G401 (cell line): ENCODE data around the gene MLYCD. TPM values are rescaled to one million over a fixed set of nuclear protein-coding genes. Genes with fewer than 3 reads are reported as not detected.

ENCODE experiments used
- DNase-seq: peaks from one replicate; pipeline ENCODE4 v3.0.0-alpha.2; 2015; ENCODE audit warnings: low spot score
- in situ Hi-C: cut with HindIII; loops from 2 replicates; pipeline ENCODE4 v1.10.0; 2016; ENCODE audit warnings: low sequenced_read_pairs, mixed read lengths
- total RNA-seq: library from RNA; depleted of rRNA; stranded (reverse); fragments of >200 nt; shearing (Covaris generic); gene quantifications from 2 replicates; pipeline ENCODE4 v1.2.3, GENCODE V29; 2014

The MLYCD gene
- total RNA-seq, 1 experiment from 2014 or later, result 3.6 TPM

DNA sequence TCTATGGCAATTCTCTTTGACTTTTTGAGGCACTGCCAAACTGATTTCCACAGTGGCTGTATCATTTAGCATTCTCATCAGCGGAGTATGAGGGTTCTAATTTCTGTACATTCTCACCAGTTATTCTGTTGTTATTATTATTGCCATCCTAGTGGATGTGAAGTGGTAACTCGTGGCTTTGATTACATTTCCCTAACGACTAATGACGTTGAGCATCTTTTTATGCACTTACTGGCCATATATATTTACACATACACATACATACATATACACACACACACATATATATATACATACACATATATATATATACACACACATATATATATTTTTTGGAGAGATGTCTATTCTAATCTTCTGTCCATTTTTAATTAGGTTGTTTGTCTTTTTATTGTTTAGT lies 3.7 kb upstream of the MLYCD start:
- DNase-seq, result no peak

DNA sequence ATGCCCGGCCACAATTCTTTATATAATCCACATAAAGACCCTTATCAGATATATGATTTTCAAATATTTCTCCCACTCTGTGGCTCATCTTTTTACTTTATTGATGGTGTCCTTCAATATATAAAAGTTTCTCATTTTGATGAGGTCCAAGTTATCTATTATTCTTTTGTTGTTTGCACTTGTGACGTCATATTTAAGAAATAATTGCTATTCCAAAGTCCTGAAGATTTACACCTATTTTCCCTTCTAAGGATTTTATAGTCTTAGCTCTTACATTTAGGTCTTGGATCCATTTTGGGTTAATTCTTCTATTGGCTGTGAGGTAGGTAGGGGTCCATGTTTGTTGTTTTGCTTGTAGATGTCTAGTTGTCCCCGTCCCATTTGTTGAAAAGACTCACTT lies 3.0 kb upstream of the MLYCD start:
- DNase-seq, result no peak
- in situ Hi-C loops, result no loop called here

More for the DNA sequence above, 3.7 kb upstream of the MLYCD start:
- in situ Hi-C loops, result no loop called here

DNA sequence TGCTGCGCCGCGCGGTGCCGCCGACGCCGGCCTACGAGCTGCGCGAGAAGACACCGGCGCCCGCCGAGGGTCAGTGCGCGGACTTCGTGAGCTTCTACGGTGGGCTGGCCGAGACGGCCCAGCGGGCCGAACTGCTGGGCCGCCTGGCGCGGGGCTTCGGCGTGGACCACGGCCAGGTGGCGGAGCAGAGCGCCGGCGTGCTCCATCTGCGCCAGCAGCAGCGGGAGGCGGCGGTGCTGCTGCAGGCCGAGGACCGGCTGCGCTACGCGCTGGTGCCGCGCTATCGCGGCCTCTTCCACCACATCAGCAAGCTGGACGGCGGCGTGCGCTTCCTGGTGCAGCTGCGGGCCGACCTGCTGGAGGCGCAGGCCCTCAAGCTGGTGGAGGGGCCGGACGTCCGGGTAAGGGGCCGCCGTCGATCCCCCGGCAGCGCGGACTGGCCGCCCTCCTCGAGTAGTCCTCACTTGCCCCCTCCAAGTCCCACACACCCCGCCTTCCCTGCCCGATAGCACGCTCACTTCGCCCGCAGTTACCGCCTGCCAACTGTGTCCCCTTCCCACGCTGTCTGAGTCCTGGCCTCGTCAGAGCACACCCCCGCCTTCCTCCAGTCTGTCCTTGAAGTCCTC lies 470 bp downstream of the MLYCD start:
- peak; percentile 33 for DNase-seq
- in situ Hi-C loops, result no loop called here

GRCh38 chr16:83899978-83900377 lies 1.1 kb downstream of the MLYCD start:
- in situ Hi-C loops, result no loop called here
- peak; percentile 17 for DNase-seq

DNA sequence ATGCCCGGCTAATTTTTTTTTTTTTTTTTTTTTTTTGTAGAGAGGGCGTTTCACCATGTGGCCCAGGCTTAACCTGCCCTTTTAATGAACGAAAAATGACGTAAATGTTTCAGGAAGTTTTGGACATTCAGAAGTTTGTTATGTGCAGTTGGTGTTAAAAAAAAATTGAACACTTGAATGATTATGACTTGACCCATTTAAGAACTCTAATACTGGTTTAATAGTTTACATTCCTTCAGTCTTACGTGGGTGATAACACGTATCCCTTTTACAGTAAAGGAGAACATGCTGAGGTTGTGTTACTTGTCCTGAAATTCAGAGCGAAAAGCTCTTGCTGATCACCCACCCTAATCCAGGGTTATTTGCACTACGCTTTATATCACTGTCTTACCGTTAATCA lies 1.7 kb downstream of the MLYCD start:
- in situ Hi-C loops, result no loop called here
- no peak for DNase-seq

DNA sequence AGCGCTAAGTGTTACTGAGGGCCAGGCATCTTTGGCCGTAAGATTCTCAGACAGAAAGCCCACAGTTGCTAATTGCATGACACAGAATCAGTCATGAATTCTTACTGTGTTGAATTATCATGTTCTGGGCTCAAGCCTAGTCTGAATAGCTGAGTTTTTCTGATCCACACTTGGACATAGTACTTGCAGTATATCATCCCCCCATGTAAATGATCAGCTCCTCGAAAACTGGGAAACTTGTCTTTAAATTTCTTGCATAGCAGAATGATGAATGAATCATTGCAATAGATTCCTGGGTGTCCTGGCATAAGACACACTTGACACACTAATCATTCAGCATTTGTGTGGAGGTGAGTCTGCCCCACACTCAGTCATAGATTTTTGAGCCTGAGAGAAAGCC lies 2.2 kb downstream of the MLYCD start:
- DNase-seq, result no peak
- in situ Hi-C loops, result no loop called here

DNA sequence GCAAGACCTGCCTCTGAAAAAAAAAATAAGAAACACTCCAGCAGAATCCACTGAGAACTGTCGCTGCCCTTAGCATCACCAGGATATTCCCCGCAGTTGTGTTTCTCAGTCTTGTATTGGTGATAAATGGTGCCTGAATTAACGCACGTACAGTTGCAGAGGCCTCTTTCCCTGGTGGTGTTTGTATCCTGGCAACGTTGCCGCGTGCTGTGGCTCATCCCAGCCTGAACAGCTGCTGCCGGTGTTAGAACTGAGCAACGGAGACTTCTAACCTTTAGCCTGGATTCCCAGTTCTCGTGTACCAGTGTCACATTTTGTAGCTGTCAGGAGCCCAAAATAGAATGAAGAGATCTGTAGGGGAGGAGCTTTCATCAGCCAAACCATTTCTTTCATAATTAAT lies 4.8 kb downstream of the MLYCD start:
- no peak for DNase-seq
- in situ Hi-C loops, result no loop called here

DNA sequence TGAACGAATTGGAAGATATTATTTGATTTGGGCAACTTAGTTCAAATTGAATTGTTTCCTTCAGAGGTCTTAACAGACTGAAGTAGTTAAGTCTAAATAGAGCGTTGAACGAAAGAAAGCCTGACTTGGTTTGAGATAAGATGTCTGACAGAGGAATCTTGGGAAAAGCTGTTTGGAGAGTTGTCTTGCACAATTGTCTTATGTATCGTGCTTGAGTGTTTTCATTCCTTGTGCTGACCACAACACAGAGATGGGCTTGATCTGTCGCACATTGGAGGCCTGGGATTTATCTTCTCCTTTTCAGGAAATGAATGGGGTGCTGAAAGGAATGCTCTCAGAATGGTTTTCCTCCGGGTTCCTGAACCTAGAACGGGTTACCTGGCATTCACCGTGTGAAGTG lies 7.8 kb downstream of the MLYCD start:
- no peak for DNase-seq
- in situ Hi-C loops, result no loop called here

DNA sequence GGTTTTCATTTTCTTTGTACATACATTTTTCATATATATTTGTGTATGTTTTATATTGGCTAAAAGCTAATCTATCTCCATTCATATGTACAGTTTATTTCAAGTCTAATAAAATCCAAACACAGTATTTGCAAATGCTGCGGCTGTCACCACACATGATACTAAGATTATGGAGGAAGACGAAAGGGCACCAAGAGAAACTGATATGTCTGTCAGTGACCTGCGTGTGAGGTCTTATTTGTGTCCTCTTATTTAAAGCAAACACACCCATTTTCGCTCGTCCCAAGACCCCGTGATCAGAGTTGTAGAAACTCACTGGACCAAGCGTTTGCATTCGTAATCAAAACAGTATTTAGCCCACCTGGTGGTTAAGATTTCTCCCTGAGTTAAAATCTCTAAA lies 8.2 kb downstream of the MLYCD start:
- in situ Hi-C loops, result no loop called here
- DNase-seq, result no peak

- in situ Hi-C loops, result no loop called here
- DNase-seq, result no peak
Measured at GRCh38 chr16:83907631-83908250, 8.8 kb downstream of the MLYCD start.

DNA sequence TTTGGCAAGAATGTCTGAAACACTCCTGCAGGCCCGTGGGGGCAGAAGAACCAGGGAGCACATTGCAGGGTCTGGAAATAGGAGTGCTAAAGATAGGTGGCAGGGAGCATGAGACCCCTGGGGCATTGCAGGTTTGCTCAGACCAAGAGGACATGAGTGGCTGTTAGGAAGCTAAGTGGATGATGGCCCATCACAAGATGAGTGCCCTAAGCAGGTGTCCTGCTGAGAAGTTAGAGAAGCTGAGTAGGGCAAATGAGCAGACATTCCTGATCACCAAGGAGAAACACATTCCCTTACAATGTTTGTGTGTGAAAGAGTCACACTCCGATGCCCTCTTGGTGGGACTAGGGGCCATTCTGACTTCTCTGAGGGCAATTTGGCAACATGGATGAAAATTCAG lies 9.9 kb downstream of the MLYCD start:
- in situ Hi-C loops, result no loop called here

DNA sequence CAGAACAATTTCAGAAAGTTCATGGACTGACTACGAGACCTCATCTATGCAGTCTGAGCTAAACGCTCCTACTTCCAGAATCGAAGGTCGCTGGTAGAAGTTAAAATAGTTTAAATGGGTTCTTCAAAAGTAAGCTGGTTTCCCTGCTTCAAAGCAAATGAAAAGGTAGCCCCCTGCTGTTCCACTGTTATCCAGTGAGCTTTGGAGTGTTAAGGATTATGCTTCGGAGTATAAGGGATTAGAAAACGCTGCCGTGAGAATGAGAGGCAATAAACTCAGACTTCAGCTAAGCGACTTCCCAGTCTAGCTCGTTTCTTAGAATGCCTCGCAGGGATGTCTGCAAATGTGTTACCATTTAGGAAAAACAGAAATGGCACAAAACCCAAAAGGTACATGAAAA lies 12.4 kb downstream of the MLYCD start:
- in situ Hi-C loops, result no loop called here
- no peak for DNase-seq

More for the DNA sequence above, 9.9 kb downstream of the MLYCD start:
- no peak for DNase-seq

GRCh38 chr16:83912519-83913244 lies 13.8 kb downstream of the MLYCD start:
- in situ Hi-C loops, result no loop called here
- DNase-seq, result no peak

- no peak for DNase-seq
Measured at GRCh38 chr16:83913245-83913633, 14.3 kb downstream of the MLYCD start.

GRCh38 chr16:83914091-83914710 lies 15.3 kb downstream of the MLYCD start:
- in situ Hi-C loops, result no loop called here

More at GRCh38 chr16:83913245-83913633, 14.3 kb downstream of the MLYCD start:
- in situ Hi-C loops, result no loop called here

GRCh38 chr16:83915081-83915480 lies 16.2 kb downstream of the MLYCD start:
- no peak for DNase-seq

More at GRCh38 chr16:83914091-83914710, 15.3 kb downstream of the MLYCD start:
- DNase-seq, result no peak

DNA sequence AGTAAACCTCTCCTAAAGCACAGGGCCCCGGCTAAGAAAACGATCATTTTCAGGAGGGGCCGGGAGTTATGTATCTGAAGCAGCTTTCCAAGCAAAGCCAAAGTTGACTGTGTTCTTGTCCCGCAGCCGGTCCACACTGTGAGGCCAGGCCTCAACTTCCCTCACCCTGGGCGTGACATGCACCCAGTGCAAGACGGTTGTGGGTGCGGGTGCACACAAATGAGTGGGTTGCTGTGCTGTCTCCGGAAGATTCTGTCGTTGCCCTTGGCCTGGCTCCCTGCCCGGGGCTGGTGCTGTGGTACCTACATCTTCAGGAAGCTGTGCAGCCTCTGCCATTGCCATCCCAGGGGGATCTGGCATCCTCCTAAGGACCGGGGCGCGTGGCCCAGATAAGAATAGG lies 16.6 kb downstream of the MLYCD start:
- in situ Hi-C loops, result no loop called here
- no peak for DNase-seq

More at GRCh38 chr16:83915081-83915480, 16.2 kb downstream of the MLYCD start:
- in situ Hi-C loops, result no loop called here

DNA sequence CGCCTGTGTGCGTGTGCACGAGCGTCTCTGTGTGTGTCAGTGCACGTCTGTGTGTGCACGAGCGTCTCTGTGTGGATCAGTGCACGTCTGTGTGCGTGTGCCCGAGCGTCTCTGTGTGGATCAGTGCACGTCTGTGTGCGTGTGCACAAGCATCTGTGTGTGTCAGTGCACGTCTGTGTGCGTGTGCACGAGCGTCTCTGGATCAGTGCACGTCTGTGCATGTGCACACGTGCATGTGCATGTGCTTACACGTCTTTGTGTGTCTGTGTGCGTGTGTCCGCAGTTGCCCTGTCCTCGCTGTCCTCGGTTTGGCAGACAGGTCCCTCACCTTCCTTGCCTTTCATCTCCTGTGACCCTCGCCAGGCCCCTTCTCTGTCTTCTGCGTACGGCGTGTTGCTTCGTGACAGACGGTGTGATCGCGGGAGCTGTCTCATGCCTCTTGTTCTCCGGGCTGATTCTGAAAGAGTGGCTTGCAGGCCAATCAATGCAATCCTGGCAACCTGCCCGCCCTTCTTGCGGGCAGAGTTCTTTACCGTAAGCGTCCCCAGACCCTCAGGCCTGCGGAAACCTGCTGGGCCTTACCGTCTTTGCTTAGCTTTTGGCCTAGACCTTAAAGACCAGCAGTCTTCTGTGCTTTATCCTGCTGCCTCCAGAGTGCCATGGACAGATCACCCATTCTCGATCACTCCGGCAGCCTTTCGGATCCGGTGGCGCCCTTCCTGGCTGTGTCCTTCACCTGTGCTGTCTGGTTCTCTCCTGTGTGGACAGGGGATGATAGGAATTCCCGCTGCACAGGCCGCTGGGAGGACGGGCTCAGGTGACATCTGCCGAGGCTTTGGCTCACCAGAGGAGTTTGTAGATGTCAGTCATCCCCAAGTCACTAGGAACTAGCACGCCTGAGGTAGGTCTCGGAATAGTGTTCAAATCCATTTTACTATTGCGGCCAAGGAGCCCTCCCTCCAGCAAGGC lies 18.5 kb downstream of the MLYCD start:
- in situ Hi-C loops, result no loop called here
- no peak for DNase-seq

DNA sequence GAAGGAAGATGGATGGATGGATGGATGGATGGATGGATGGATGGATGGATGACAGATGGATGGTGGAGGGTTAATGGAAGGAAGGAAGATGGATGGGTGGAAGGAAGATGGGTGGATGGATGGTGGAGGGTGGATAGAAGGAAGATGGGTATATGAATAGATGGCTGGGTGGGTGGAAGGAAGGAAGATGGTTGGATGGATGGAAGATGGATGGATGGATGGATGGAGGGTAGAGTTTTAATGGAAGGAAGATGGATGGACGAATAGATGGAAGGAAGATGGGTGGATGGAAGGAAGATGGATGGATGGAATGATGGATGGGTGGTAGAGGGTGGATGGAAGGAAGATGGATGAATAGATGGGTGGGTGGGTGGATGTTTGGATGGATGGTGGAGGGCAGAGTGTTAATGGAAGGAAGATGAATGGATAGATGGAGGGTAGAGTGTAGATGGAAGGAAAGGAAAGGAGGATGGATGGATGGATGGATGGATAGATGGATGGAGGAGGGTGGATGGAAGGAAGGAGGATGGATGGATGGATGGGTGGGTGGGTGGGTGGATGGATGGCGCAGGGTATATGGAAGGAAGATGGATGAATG lies 22.1 kb downstream of the MLYCD start:
- DNase-seq, result no peak
- in situ Hi-C loops, result no loop called here
